Hematopoietic multipotent progenitor cell (in vitro differentiated cells): ENCODE data around the gene GPN3. TPM values are rescaled to one million over a fixed set of nuclear protein-coding genes. Genes with fewer than 3 reads are reported as not detected.
"Not testable (repeated sequence)": the region's sequence is repeated elsewhere in the genome, so short reads cannot be mapped to it uniquely, and the experiment has no call there.

Experiments
- DNase-seq, 3 donors: peaks; one replicate each; pipeline ENCODE4 v3.0.0-alpha.2; 2011 to 2015; ENCODE audit warnings: low read depth in 2 of 3, low spot score in 2 of 3
- total RNA-seq: library from RNA; depleted of rRNA; stranded (reverse); fragments of >200 nt; gene quantifications from one replicate; pipeline ENCODE4 v1.2.3, GENCODE V29; 2012

Gene GPN3
- total RNA-seq: 11.3 TPM

DNA sequence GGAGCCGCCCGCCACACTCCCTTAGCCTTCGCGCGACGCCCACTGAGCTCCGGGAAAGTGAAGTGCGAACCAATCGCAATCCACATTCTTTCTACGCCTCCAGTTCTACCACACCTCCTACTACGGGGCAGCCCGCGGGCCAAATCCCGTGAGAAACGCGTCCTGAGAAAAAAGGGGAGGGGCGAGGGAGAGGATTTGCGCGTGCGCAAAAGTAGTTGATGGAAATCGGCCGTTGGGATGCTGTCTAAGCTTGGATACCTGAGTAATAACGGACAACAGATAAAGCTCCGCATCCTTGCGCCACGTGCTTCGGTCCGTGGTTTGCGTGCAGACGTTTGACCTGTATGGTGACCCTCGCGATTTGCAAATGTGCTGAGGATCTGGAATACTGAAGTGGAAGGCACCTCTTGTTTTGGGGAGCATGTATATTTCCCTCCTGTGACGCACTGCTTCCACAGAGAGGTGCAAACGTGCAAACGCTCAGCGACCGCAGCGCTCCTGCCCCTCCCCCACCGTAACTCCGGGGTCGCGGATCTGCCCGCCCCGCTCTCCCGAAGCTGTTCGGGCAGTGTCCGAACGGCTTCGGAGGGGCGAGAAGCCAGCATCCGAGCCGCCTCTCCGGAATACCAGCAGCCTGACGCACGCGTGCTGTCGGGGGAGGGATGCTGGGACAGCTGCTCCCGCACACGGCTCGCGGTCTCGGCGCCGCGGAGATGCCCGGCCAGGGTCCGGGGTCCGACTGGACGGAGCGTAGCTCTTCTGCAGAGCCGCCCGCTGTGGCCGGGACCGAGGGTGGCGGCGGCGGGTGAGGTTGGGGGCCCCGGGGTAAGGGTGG, at the start of gene GPN3, which contains the start of gene FAM216A:
GPN3 (minus strand) TSS at position 44 of the 835 bp plus-strand sequence. CDS start 54 bp downstream, outside the sequence.
FAM216A (plus strand) TSS at position 632 of the 835 bp plus-strand sequence; CDS start at position 663, 31 bp downstream.
- DNase-seq: peak; percentile 85 to 99 (median 98)

DNA sequence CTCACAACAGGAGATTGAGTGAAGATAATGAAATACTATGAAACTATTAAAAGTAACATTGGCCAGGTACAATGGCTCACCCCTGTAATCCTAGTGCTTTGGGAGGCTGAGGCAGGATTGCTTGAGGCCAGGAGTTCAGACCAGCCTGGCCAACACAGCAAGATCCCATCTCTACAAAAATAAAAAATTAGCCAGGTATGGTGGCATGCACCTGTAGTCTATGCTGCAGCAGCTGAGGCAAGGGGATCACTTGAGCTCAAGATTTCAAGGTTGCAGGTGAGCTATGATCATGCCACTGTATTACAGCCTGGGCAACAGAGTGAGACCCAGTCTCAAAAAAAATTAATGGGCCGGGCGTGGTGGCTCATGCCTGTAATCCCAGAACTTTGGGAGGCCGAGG, 48.9 kb upstream of the GPN3 start:
- no peak for DNase-seq

DNA sequence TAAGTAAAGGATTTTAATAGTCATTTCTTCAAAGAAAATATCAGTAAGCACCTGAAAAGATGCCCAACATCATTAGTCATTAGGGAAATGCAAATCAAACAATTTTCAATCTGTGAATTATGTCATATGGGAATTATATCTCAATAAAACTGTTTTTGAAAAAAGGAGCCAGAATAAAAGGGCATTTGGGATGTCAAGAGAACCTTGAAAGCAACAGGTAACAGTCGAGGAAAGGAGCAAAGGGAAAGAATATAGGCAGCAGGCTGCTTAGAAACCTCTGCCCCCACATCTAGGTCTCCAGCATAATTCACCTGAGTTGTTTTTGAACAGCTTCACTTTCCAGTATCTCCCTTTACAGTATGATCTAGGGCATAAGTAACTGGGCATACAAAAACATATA, 46.3 kb upstream of the GPN3 start:
- DNase-seq: no peak

DNA sequence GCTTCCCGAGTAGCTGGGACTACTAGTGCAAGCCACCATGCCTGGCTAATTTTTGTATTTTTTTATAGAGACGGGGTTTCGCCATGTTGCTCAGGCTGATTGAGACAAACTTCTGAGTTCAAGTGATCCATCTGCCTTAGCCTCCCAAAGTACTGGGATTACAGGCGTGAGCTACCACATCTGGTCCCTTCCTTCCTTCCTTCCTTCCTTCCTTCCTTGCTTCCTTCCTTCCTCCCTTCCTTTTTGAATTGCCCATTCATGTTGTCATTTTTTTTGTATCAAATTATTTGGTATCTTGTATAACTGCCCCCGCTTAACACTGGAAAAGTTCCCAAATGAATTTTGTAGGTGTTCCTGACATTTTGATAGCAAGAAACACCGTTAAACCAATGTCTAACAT, 45.8 kb upstream of the GPN3 start:
- no peak for DNase-seq

DNA sequence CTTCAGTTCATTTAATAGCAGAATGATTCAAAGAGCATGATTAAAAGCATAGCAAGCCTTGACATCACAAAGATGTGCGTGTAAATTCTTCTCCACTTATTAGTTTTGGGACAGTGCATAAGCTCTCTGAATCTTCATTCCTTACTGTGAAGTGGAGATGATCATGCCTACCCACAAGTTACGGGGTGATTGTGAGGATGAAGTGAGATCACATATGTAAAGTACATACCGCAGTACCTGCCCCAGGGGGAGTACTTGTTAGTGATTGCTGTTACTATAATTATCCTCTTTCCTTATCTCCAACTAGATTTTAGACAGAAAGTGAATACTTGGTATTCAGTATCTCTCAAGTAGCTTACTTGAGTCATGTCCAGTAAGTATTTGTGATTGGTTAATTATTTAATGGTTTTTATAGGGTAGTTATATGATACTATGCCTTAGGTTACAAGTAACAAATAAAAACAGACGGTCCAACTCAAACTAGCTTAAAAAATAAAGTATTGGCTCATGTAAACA, 40.1 kb upstream of the GPN3 start:
- DNase-seq: no peak

- no peak for DNase-seq
Observed at GRCh38 chr12:110505332-110505731, 37.3 kb upstream of the GPN3 start.

DNA sequence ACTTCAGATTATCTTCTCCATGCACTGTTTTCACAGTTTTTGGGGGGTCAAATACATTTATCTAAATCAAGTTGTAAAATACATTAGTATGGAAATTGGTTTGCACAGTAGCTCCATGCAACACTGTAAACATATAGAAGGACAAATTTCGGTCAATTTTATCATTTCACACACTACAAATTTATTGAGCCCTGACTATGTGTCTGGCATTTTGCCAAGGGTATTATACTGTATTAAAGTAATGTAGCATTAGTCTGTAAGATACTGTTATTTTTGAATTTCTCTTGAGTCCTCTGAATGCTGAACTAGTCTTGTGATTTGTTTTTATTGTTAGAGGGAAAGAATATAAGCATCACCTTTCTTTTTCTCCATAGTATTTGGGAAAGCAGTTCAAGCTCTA, 35.4 kb upstream of the GPN3 start:
- DNase-seq: no peak

DNA sequence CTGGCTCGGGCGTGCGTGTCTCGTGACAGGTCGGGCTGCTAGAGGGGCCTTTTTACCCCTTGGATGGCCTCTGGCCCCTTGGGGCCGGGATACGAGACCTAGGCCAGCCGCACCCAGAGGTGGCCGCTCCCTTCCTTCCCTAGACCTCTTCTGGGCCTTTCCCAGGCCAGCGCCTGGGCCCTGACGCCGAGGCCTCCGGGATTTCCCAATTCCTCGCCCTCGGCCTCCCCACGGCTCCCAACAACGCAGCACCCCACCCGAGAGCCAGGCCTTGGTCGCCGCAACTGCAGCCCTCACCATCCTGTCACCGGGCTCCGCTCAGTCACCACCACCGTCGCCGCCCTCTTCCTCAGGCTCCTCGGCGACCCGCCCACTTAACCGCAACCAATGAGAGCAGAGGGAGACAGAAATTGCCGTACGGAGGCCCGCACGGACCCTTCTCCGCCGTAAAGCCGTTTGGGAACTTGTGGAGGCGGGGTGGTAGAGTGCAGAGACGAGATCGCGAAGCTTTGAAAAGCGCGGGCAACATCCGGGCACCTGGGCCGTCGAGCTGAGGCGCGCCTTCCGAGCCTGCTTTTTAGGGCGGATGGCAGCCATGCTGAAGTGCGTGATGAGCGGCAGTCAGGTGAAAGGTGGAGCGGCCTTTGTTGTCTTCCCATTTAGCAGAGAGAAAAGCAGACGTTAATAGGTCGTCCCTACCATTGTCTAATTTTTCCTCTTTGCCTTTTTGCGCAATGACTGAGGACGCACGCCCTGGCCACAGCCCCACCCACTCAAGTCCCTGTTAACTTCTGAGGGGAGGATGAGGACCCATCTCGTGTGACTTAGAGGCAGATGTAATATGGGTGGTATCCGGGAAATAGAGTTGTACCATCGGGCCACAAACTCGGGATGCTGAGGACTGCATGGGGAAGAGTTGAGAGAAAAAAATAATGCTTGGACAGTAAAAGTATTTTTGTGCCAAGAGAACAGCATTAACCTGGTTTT, 34.0 kb upstream of the GPN3 start, which contains the start of the genes RAD9B and VPS29:
RAD9B (plus strand) TSS at position 580 of the 987 bp plus-strand sequence; CDS start at position 587, 7 bp downstream.
VPS29 (minus strand) TSS at position 360 of the 987 bp plus-strand sequence; CDS start at position 300, 60 bp downstream.
- peak; percentile 97 to 99 (median 99) for DNase-seq

GRCh38 chr12:110501399-110501751, 33.3 kb upstream of the GPN3 start:
- peak in 1 of 3 donors; percentile 11 for DNase-seq

- peak in 2 of 3 donors; percentile 11 to 43 for DNase-seq
Observed at GRCh38 chr12:110498984-110499706, 31.1 kb upstream of the GPN3 start.

DNA sequence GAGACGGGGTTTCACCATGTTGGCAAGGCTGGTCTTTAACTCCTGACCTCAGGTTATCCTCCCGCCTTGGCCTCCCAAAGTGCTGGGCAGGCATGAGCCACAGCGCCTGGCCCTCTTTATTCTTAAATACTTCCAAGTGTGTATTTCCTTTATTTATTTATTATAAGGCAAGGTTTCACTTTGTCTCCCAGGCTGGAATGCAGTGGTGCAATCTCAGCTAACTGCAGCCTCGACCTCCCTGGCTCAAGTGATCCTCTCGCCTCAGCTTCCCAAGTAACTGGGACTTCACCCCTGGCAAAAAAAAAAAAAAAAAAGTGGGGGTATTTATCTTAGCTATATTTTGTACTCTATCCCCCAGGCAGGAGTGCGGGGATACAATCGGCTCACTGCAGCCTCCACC, 7.4 kb upstream of the GPN3 start:
- no peak for DNase-seq

DNA sequence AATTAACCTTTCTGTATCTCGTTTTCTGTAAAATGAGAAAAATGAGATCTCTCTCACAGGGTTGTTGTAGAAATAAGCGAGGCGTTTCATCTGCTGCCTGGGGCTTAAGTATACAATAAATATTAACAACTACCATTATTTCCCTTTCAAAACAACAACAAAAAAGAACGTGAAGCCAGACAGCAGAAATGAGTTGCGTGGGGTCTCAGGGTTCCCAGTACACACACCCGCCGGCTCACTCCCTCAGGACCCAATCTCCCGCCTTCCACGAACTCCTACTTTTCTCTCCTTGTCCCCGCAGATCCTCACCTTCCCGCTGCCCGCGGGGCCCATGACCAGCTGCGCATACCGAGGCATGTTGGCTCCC, 227 bp downstream of the GPN3 start:
- DNase-seq: no peak

GRCh38 chr12:110466791-110467190, 1.3 kb downstream of the GPN3 start:
- no peak for DNase-seq

GRCh38 chr12:110465765-110466164, 2.3 kb downstream of the GPN3 start:
- DNase-seq: not testable (repeated sequence)

GRCh38 chr12:110465024-110465423, 3.0 kb downstream of the GPN3 start:
- DNase-seq: no peak

- not testable (repeated sequence) for DNase-seq
Observed at GRCh38 chr12:110461189-110461588, 6.9 kb downstream of the GPN3 start.

- DNase-seq: no peak
Observed at GRCh38 chr12:110458756-110459155, 9.3 kb downstream of the GPN3 start.

DNA sequence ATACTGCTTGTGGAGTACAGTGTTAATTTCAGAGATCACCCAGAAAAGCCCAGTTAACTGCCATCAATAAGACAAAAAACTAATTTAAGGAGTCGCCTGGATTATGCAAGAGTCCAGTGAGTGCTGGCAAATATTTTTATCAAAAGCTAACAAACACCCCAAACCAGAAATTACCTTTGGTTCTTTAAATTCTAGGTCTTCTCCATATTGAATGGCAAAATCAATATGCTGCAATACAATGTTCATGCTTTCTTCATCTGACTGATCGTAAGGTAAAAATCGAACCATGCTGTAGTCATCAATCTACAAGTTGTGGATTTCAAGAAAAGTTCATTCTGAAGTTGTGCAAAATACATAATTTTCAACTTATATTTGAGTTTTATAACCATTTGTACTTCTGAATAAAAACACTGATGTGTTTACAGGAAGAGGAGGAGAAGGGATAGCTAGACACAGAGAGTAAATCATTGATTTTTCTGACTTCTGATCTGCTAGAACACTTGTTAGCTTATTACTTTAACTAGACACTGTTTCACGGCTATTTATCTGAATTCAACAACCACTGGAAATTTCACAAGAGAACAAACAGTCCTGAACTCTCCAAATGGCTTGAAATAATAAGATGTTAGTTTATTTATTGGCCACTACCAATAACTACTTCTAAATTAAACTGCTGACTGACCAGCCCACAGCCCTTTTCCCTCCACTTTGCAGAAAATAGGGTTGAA, 14.3 kb downstream of the GPN3 start:
- no peak for DNase-seq

DNA sequence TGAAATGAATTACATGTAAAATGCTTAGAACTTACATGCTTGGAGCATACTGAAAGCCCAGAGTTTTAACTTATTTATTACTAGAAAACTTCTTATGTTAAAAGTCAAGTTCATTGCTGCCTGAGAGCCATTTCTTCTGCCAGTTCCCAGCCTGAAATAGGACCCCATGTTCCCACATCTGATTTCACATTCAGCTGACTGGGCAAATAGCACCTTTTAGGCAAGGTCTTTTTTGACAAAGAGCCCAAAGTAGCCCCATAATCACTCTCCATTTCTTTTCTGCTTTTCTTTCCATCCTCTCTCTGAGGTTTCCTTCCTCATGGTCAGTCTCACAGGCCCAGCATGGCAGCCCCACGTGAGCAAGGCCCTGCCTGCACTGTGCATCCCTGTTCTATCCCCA, 16.8 kb downstream of the GPN3 start:
- DNase-seq: no peak
